ENCODE measurements around the gene C5AR2.

C5AR2 gene

GRCh38 chr19:47351548-47351947, 19.6 kb downstream of the C5AR2 start:
- no peak overlapping the region for H3K4me3 ChIP-seq (ENCODE audit: low read depth, low read length)
- no peak for DNase-seq (ENCODE audit: low read depth)
- no peak for TF ChIP-seq CTCF (IDR thresholded peaks at IDR 0.05; ENCODE audit: control insufficient read depth, extremely low read depth, insufficient read depth)

- no peak for DNase-seq (ENCODE audit: low read depth)
- H3K4me3 ChIP-seq (ENCODE audit: low read depth, low read length): no peak overlapping the region
- TF ChIP-seq CTCF (IDR thresholded peaks at IDR 0.05; ENCODE audit: control insufficient read depth, extremely low read depth, insufficient read depth): no peak
Measured at GRCh38 chr19:47352095-47352494, 20.1 kb downstream of the C5AR2 start.

- no peak for DNase-seq (ENCODE audit: low read depth)
- no peak for TF ChIP-seq CTCF (IDR thresholded peaks at IDR 0.05; ENCODE audit: control insufficient read depth, extremely low read depth, insufficient read depth)
- no peak overlapping the region for H3K4me3 ChIP-seq (ENCODE audit: low read depth, low read length)
Measured at GRCh38 chr19:47353307-47353712, 21.3 kb downstream of the C5AR2 start.

- TF ChIP-seq CTCF (IDR thresholded peaks at IDR 0.05; ENCODE audit: control insufficient read depth, extremely low read depth, insufficient read depth): no peak
- no peak overlapping the region for H3K4me3 ChIP-seq (ENCODE audit: low read depth, low read length)
Measured at GRCh38 chr19:47356900-47357299, 24.9 kb downstream of the C5AR2 start.

GRCh38 chr19:47357788-47358680, 26.1 kb downstream of the C5AR2 start:
- H3K4me3 ChIP-seq (ENCODE audit: low read depth, low read length): no peak overlapping the region
- DNase-seq (ENCODE audit: low read depth): no peak
- no peak for TF ChIP-seq CTCF (IDR thresholded peaks at IDR 0.05; ENCODE audit: control insufficient read depth, extremely low read depth, insufficient read depth)

More at GRCh38 chr19:47356900-47357299, 24.9 kb downstream of the C5AR2 start:
- DNase-seq (ENCODE audit: low read depth): no peak

GRCh38 chr19:47358936-47359335, 27.0 kb downstream of the C5AR2 start:
- DNase-seq (ENCODE audit: low read depth): no peak
- H3K4me3 ChIP-seq (ENCODE audit: low read depth, low read length): no peak overlapping the region
- TF ChIP-seq CTCF (IDR thresholded peaks at IDR 0.05; ENCODE audit: control insufficient read depth, extremely low read depth, insufficient read depth): no peak

GRCh38 chr19:47362321-47362720, 30.3 kb downstream of the C5AR2 start:
- H3K4me3 ChIP-seq (ENCODE audit: low read depth, low read length): no peak overlapping the region
- no peak for TF ChIP-seq CTCF (IDR thresholded peaks at IDR 0.05; ENCODE audit: control insufficient read depth, extremely low read depth, insufficient read depth)
- DNase-seq (ENCODE audit: low read depth): no peak

All from LNCaP clone FGC (cell line).